ENCODE data around the gene WASHC4.

- TF ChIP-seq EZH2 (IDR thresholded peaks at IDR 0.05; ENCODE audit: low read depth, unreplicated experiment) (no peak), NANOG (IDR thresholded peaks at IDR 0.05; ENCODE audit: borderline replicate concordance) (no peak), CTCF (conservative IDR thresholded peaks at IDR 0.05; ENCODE audit: low read depth in 2 of 2) (no peak), POLR2AphosphoS5 (IDR thresholded peaks at IDR 0.05; ENCODE audit: low read depth) (no peak), CREB1 (CRISPR knock-in tag; IDR thresholded peaks at IDR 0.05; ENCODE audit: low read depth) (no peak), JUNB (IDR thresholded peaks at IDR 0.05; ENCODE audit: unreplicated experiment) (no peak), EZH2phosphoT487 (IDR thresholded peaks at IDR 0.05; ENCODE audit: unreplicated experiment) (no peak), STAT1 (IDR thresholded peaks at IDR 0.05; ENCODE audit: unreplicated experiment) (no peak), ZNF331 (CRISPR knock-in tag; IDR thresholded peaks at IDR 0.05; ENCODE audit: low read depth) (no peak), ZNF462 (CRISPR knock-in tag; IDR thresholded peaks at IDR 0.05) (no peak), ZNF114 (CRISPR knock-in tag; IDR thresholded peaks at IDR 0.05) (no peak)
- TF ChIP-seq, protein P1, sequence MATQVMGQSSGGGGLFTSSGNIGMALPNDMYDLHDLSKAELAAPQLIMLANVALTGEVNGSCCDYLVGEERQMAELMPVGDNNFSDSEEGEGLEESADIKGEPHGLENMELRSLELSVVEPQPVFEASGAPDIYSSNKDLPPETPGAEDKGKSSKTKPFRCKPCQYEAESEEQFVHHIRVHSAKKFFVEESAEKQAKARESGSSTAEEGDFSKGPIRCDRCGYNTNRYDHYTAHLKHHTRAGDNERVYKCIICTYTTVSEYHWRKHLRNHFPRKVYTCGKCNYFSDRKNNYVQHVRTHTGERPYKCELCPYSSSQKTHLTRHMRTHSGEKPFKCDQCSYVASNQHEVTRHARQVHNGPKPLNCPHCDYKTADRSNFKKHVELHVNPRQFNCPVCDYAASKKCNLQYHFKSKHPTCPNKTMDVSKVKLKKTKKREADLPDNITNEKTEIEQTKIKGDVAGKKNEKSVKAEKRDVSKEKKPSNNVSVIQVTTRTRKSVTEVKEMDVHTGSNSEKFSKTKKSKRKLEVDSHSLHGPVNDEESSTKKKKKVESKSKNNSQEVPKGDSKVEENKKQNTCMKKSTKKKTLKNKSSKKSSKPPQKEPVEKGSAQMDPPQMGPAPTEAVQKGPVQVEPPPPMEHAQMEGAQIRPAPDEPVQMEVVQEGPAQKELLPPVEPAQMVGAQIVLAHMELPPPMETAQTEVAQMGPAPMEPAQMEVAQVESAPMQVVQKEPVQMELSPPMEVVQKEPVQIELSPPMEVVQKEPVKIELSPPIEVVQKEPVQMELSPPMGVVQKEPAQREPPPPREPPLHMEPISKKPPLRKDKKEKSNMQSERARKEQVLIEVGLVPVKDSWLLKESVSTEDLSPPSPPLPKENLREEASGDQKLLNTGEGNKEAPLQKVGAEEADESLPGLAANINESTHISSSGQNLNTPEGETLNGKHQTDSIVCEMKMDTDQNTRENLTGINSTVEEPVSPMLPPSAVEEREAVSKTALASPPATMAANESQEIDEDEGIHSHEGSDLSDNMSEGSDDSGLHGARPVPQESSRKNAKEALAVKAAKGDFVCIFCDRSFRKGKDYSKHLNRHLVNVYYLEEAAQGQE (IDR thresholded peaks at IDR 0.05; ENCODE audit: unreplicated experiment), result no peak
- TF ChIP-seq, protein P2, sequence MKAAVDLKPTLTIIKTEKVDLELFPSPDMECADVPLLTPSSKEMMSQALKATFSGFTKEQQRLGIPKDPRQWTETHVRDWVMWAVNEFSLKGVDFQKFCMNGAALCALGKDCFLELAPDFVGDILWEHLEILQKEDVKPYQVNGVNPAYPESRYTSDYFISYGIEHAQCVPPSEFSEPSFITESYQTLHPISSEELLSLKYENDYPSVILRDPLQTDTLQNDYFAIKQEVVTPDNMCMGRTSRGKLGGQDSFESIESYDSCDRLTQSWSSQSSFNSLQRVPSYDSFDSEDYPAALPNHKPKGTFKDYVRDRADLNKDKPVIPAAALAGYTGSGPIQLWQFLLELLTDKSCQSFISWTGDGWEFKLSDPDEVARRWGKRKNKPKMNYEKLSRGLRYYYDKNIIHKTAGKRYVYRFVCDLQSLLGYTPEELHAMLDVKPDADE (IDR thresholded peaks at IDR 0.05), result no peak
Measured at GRCh38 chr12:105069936-105070702, 37.4 kb upstream of the WASHC4 start.

Measured in GM23338 (cell line).